Omental fat pad (tissue), 4 donors: Measurements from ENCODE around the gene VPS18. TPM values are rescaled to one million over a fixed set of nuclear protein-coding genes. Genes with fewer than 3 reads are reported as not detected.
A peak's percentile ranks its signal among the peaks of the same experiment; 100 is the strongest.

Experiments
- ATAC-seq: fragments of 150-250 bp; one replicate; pipeline ENCODE4 v1.9.1; 2016; ENCODE audit warnings: mild to moderate bottlenecking, moderate library complexity; ENCODE audit not compliant: low FRiP score
- DNase-seq: peaks from one replicate; pipeline ENCODE4 v3.0.0-alpha.2; 2019; ENCODE audit warnings: low spot score
- CTCF ChIP-seq, 3 donors: fragments of 450-650 bp; IDR thresholded peaks; one replicate each; pipeline ENCODE4 v1.5.1; 2016 to 2017; ENCODE audit warnings: antibody characterized with exemption in 3 of 3, mild to moderate bottlenecking in 3 of 3, moderate library complexity in 2 of 3
- total RNA-seq, 4 donors: library from RNA; depleted of rRNA; stranded (reverse); fragments of >200 nt; gene quantifications; one replicate each; pipeline ENCODE4 v1.1.0, GENCODE V29; 2016

VPS18 gene
- total RNA-seq, 4 donors from 2014 or later: 25.2 to 32.9 (median 28.9) TPM

DNA sequence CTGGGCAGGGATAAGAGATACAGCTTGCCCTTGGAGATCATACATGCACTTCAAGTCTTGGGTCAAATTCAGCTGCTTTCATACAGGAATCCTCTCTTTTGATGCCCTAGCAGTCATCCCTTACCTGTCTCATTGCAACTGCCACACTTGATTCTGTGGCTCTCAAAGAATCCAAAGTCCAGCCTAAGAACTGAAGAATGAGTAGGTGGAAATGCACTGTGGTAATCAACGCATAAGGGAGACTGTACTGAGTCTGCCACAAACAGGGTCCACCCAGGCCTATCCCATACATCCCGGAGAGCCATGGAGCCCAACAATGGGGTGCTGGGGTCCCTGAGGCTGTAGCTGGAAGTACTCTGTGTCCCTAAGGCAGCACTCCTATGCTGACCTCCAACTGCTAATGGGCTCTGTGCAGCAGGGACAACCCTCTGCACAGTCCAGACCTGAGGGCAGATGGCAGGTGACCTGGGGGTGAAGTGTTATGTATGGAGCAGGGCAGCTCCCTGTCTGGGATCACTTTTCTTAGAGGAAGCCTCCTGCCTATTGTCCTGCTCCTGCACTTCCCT lies 1.7 kb upstream of the VPS18 start:
- no peak for ATAC-seq
- no peak for DNase-seq
- TF ChIP-seq CTCF (IDR thresholded peaks at IDR 0.05): no peak

GRCh38 chr15:40893019-40893670 lies 1.1 kb upstream of the VPS18 start:
- no peak for DNase-seq
- no peak for ATAC-seq
- no peak for TF ChIP-seq CTCF (IDR thresholded peaks at IDR 0.05)

GRCh38 chr15:40894681-40895448 lies 615 bp downstream of the VPS18 start:
- ATAC-seq (peak; percentile 49), DNase-seq (no peak)
- peak in 2 of 3 donors; percentile 14 to 46 for TF ChIP-seq CTCF (IDR thresholded peaks at IDR 0.05)

DNA sequence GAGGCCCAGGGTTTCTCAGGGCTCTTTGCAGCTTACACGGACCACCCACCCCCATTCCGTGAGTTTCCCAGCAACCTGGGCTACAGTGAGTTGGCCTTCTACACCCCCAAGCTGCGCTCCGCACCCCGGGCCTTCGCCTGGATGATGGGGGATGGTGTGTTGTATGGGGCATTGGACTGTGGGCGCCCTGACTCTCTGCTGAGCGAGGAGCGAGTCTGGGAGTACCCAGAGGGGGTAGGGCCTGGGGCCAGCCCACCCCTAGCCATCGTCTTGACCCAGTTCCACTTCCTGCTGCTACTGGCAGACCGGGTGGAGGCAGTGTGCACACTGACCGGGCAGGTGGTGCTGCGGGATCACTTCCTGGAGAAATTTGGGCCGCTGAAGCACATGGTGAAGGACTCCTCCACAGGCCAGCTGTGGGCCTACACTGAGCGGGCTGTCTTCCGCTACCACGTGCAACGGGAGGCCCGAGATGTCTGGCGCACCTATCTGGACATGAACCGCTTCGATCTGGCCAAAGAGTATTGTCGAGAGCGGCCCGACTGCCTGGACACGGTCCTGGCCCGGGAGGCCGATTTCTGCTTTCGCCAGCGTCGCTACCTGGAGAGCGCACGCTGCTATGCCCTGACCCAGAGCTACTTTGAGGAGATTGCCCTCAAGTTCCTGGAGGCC lies 5.4 kb downstream of the VPS18 start:
- ATAC-seq (no peak), DNase-seq (no peak)
- no peak for TF ChIP-seq CTCF (IDR thresholded peaks at IDR 0.05)

GRCh38 chr15:40900256-40901052 lies 6.2 kb downstream of the VPS18 start:
- no peak for TF ChIP-seq CTCF (IDR thresholded peaks at IDR 0.05)
- DNase-seq (no peak), ATAC-seq (no peak)

DNA sequence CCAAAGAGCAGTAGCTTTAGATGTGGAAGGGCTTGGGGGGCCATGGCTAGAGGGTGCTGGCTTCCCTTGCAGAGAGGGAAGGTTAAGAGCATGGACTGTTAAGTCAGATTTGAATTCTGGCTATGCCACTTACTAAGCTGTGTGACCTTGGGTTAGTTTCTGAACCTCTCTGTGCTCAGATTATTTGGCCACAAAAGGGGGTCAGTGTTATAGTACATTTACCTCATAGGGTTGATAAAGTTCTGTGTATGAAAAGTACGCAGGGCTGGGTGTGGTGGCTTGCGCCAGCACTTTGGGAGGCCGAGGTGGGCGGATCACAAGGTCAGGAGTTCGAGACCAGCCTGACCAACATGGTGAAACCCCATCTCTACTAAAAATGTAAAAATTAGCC lies 6.8 kb downstream of the VPS18 start:
- no peak for ATAC-seq
- DNase-seq: no peak
- no peak for TF ChIP-seq CTCF (IDR thresholded peaks at IDR 0.05)
